NCI-H526 treated with DMSO at 0.1 percent for 48 hours (cell line): Measurements from ENCODE around the gene CST7.

Experiments used
- DNase-seq: peaks from one replicate; lab custom pipeline; 2025; lab: John Stamatoyannopoulos, UW

Gene CST7

GRCh38 chr20:24950836-24951525 is 1.9 kb downstream of the CST7 start:
- DNase-seq: no peak

- no peak for DNase-seq
Measured at GRCh38 chr20:24951536-24952083, 2.5 kb downstream of the CST7 start.

GRCh38 chr20:24952376-24953208 is 3.5 kb downstream of the CST7 start:
- no peak for DNase-seq

- no peak for DNase-seq
Measured at GRCh38 chr20:24953209-24953575, 4.1 kb downstream of the CST7 start.

- no peak for DNase-seq
Measured at GRCh38 chr20:24953621-24954133, 4.6 kb downstream of the CST7 start.

- no peak for DNase-seq
Measured at GRCh38 chr20:24954151-24954550, 5.1 kb downstream of the CST7 start.

- no peak for DNase-seq
Measured at GRCh38 chr20:24954566-24954965, 5.5 kb downstream of the CST7 start.

- DNase-seq: no peak
Measured at GRCh38 chr20:24955045-24955444, 6.0 kb downstream of the CST7 start.

GRCh38 chr20:24956001-24956841 is 7.2 kb downstream of the CST7 start:
- DNase-seq: no peak

- no peak for DNase-seq
Measured at GRCh38 chr20:24957326-24958016, 8.4 kb downstream of the CST7 start.

GRCh38 chr20:24958506-24959385 is 9.7 kb downstream of the CST7 start:
- DNase-seq: no peak

- DNase-seq: no peak
Measured at GRCh38 chr20:24959591-24960301, 10.7 kb downstream of the CST7 start.

GRCh38 chr20:24960302-24960801 is 11.3 kb downstream of the CST7 start:
- no peak for DNase-seq

- DNase-seq: no peak
Measured at GRCh38 chr20:24960861-24961260, 11.8 kb downstream of the CST7 start.

- no peak for DNase-seq
Measured at GRCh38 chr20:24961384-24962181, 12.5 kb downstream of the CST7 start.

- no peak for DNase-seq
Measured at GRCh38 chr20:24962182-24962492, 13.1 kb downstream of the CST7 start.

- DNase-seq: no peak
Measured at GRCh38 chr20:24962510-24962909, 13.4 kb downstream of the CST7 start.

- no peak for DNase-seq
Measured at GRCh38 chr20:24963672-24964505, 14.8 kb downstream of the CST7 start.
